Activated naive CD8-positive, alpha-beta T cell treated with anti-CD3 and anti-CD28 coated beads, Interleukin-2, amount 50 U/mL, for 16 hours (primary cell): ENCODE measurements around the gene S1PR2.
"Not testable (repeated sequence)": the region's sequence is repeated elsewhere in the genome, so short reads cannot be mapped to it uniquely, and the experiment has no call there.

Source experiments
- DNase-seq: peaks from one replicate; pipeline ENCODE4 v3.0.0-alpha.2; 2020; ENCODE audit warnings: low read depth, low spot score

S1PR2 gene

DNA sequence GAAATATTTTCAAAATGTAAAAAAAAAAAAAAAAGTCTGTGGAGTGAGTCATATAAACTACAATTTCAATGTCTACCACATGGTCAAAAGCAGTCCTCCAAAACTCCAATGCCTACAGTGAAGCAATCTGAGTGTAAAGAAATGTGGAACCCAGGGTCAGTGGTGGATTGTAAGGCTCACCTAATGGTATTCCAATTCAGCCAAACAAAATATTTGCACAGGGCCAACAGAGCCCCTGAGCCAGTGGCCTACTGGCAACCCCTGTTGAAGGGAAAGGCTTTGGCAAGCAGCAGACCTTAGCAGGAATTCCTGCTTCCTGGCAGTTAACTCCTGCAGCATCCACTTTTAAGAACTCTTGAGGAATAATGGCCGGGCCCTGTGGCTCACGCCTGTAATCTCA, 39.8 kb downstream of the S1PR2 start:
- no peak for DNase-seq

DNA sequence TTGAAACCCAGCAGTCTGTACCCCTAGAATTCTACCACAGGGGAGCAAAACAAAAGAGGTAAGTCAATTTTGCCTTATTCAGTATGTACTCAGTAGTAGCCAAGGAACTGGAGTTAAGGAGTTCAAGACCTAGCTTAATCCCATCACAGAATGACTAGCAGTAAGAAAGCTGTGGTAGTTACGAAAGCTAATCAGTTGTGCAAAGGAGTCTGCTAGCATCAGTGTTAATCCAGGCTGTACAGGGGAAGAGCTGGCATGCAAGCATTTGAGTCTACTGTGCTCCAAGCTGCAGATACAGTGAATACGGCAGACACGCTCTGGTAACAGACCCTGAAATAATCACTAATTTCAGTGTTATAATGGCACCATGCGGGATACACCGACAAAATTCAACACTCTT, 41.1 kb downstream of the S1PR2 start:
- DNase-seq = no peak

DNA sequence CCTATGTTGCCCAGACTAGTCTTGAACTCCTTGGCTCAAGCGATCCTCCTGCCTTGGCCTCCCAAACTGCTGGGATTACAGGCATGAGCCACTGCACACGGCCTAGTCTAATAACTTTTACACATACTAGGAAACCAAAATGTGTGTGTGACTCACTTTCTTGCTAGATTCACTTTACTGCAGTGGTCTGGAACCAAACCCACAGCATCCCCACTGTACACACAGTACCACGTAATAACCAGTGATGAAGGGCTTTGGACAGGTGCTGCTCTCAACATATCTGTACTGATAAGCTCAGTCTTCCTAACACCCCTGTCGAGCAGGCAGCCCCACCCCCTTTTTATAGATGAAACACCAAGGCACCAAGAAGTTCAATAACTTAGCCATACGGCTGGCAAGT, 41.5 kb downstream of the S1PR2 start:
- DNase-seq = no peak

DNA sequence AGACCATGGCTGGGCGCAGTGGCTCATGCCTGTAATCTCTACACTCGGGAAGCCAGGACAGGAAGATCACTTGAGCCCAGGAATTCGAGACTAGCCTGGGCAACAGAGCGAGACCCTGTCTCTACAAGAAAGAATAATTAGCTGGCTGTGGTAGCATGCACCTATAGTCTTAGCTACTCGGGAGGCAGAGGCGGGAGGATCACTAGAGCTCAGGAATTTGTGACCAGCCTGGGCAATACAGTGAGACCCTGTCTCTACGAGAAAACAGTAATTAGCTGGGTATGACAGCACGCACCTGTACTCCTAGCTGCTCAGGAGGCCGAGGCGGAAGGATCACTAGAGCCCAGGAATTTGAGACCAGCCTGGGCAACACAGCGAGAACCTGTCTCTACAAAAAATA, 43.8 kb downstream of the S1PR2 start:
- no peak for DNase-seq

DNA sequence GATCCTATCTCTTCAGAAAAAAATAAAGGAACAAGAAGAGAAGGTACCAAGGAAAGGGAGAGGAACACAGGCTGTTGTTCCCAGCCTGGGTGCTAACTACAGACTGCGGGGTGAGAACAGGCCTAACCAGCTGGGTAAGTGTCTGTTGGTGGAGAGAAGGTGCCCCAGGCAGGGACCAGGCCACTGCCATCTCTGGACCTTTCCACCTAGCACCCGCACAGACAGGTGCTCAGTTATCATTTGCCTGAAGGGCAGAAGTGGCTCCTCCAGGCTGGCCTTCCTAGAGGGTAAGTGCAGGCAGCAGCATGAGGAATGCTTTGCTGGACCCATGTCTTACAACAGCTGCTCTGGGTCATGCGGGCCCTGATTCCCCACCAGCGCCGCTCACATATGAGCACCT, 46.5 kb downstream of the S1PR2 start:
- no peak for DNase-seq

DNA sequence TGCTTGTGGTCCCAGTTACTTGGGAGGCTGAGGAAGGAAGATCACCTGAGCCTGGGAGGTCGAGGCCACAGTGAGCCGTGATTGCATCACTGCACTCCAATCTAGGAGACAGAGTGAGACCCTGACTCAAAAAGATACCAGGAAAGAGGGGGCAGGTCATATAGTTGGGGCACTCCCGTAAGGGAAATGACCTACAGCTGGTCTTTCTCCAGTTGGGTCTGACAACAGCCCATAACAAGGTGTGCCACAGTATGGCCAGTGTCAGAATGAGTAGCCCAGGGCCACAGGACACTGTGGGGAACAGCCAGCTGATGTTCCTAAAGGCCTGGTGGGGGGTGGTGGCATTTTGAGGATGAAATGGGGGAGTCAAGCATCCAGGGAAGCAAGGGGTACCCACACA, 47.2 kb downstream of the S1PR2 start:
- no peak for DNase-seq

DNA sequence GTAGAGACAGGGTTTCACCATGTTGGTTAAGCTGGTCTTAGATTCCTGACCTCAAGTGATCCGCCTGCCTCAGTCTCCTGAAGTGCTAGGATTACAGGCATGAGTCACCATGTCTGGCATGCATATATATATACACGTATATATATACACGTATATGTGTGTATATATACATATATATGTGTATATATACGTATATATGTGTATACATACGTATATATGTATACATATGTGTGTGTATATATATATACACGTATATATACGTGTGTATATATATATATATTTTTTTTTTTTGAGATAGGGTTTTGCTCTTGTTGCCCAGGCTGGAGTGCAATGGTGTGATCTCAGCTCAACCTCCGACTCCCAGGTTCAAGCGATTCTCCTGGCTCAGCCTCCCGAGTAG, 48.3 kb downstream of the S1PR2 start:
- DNase-seq = no peak

DNA sequence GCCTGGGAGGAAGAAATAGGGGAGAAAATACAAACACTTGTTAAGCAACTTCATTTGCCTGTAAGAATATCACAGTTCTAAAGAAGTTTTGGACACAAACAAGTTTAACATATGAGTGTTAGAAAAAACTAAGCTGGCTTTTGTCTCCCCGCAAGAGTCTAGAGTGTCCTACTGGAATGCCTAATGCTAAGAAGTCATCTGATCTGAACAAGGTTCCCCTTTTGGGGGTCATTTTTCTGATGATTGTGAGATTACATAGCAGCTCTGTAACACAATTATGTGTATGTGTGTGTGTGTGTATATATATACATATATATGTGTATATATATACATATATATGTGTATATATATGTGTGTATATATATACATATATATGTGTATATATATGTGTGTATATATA, 49.1 kb downstream of the S1PR2 start:
- DNase-seq = no peak

DNA sequence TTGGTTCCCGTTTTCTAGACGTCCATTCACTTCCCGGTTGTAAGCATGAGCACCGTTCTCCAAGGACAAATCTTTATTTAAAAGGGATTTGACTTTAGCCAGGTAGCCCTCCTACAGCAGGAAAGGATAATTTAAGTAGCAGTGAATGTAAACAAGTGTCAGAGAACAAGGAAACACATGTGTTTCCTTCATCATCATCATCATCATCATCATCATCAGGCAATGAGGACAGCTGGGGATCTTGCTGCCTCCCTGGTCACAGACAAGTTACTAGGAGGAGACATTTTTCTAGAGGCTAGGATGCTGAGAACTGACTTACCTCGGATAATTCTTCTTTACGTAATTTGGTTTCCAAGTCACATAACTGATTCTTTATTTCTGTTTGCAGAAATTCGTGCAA, 50.7 kb downstream of the S1PR2 start:
- DNase-seq = no peak

DNA sequence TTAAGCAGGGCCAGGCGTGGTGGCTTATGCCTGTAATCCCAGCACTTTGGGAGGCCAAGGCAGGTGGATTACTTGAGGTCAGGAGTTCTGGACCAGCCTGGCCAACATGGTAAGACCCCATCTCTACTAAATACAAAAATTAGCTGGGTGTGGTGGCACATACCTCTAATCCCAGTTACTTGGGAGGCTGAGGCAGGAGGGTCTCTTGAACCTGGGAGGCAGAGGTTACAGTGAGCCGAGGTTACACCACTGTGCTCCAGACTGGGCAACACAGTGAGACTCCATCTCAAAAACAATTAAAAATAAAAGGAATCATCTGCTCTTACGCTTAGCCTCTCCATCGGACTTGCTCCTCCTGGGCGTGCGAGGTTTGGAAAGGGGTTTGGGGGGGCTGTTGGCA, 51.1 kb downstream of the S1PR2 start:
- not testable (repeated sequence) for DNase-seq

DNA sequence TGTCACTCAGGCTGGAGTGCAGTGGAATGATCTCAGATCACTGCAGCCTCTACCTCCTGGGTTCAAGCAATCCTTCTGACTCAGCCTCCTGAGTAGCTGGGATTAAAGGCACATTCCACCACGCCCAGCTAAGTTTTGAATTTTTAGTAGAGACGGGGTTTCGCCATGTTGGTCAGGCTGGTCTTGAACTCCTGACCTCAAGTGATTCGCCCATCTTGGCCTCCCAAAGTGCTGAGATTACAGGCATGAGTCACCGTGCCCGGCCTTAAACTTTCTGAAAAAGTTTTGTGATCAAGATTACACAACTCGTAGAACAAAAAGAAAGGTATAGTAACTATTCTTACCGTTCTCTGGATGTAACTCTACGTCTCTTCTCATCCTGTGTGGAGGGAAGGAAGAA, 57.6 kb downstream of the S1PR2 start:
- DNase-seq = no peak
